ENCODE results near the gene SP110.
"Not testable (repeated sequence)": the region's sequence is repeated elsewhere in the genome, so short reads cannot be mapped to it uniquely, and the experiment has no call there.

The SP110 gene

GRCh38 chr2:230224458-230224857 lies 4.7 kb upstream of the SP110 start:
- DNase-seq (ENCODE audit: low read depth) = no peak

- not testable (repeated sequence) for DNase-seq (ENCODE audit: low read depth)
These were observed 3.0 kb upstream of the SP110 start for GRCh38 chr2:230222829-230223228.

GRCh38 chr2:230221493-230221892 lies 1.7 kb upstream of the SP110 start:
- DNase-seq (ENCODE audit: low read depth) = no peak

GRCh38 chr2:230220347-230220969 lies 674 bp upstream of the SP110 start:
- no peak for DNase-seq (ENCODE audit: low read depth)

GRCh38 chr2:230218421-230218820 lies 1.4 kb downstream of the SP110 start:
- DNase-seq (ENCODE audit: low read depth) = no peak

- no peak for DNase-seq (ENCODE audit: low read depth)
These were observed 2.4 kb downstream of the SP110 start for GRCh38 chr2:230217424-230217823.

GRCh38 chr2:230216489-230216888 lies 3.3 kb downstream of the SP110 start:
- no peak for DNase-seq (ENCODE audit: low read depth)

GRCh38 chr2:230209422-230210051 lies 10.2 kb downstream of the SP110 start:
- no peak for DNase-seq (ENCODE audit: low read depth)

- DNase-seq (ENCODE audit: low read depth) = no peak
These were observed 11.2 kb downstream of the SP110 start for GRCh38 chr2:230208576-230208975.

GRCh38 chr2:230205721-230206120 lies 14.1 kb downstream of the SP110 start:
- DNase-seq (ENCODE audit: low read depth) = no peak

- no peak for DNase-seq (ENCODE audit: low read depth)
These were observed 14.8 kb downstream of the SP110 start for GRCh38 chr2:230205034-230205433.

- DNase-seq (ENCODE audit: low read depth) = no peak
These were observed 16.6 kb downstream of the SP110 start for GRCh38 chr2:230203110-230203676.

- no peak for DNase-seq (ENCODE audit: low read depth)
These were observed 17.2 kb downstream of the SP110 start for GRCh38 chr2:230202430-230203109.

- DNase-seq (ENCODE audit: low read depth) = no peak
These were observed 34.8 kb downstream of the SP110 start for GRCh38 chr2:230184727-230185578.

- DNase-seq (ENCODE audit: low read depth) = no peak
These were observed 38.6 kb downstream of the SP110 start for GRCh38 chr2:230181195-230181594.

GRCh38 chr2:230179907-230180306 lies 39.9 kb downstream of the SP110 start:
- DNase-seq (ENCODE audit: low read depth) = no peak

- no peak for DNase-seq (ENCODE audit: low read depth)
These were observed 41.0 kb downstream of the SP110 start for GRCh38 chr2:230178546-230179485.

- DNase-seq (ENCODE audit: low read depth) = no peak
These were observed 42.8 kb downstream of the SP110 start for GRCh38 chr2:230176996-230177395.

- DNase-seq (ENCODE audit: low read depth) = no peak
These were observed 45.3 kb downstream of the SP110 start for GRCh38 chr2:230174466-230174865.

GRCh38 chr2:230172852-230173251 lies 46.9 kb downstream of the SP110 start:
- no peak for DNase-seq (ENCODE audit: low read depth)

GRCh38 chr2:230172156-230172555 lies 47.6 kb downstream of the SP110 start:
- DNase-seq (ENCODE audit: low read depth) = no peak
